NCI-H446 treated with DMSO at 0.1 percent for 48 hours (cell line): ENCODE data around the gene CLK2.
"Not testable (repeated sequence)": the region's sequence is repeated elsewhere in the genome, so short reads cannot be mapped to it uniquely, and the experiment has no call there.

ENCODE experiments used
- DNase-seq: peaks from one replicate; lab custom pipeline; 2025; lab: John Stamatoyannopoulos, UW

CLK2 gene

DNA sequence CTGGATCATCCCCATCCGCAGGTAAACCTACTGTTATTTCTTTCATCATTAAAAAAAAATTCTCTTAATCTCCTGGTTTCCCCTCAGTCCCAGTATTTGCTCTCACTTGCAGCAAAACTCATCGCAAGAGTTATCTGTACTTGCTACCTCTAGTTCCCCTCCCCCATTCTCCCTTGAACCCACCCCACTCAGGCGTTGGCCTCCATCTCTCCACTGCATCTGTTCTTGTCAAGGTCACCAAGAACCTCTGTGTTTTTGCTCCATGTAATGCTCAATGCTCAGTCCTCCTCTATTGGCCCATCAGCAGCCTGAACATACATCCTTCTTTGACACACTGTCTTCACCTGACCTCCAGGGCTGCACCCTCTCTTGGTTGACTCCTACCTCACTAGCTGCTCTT lies 23.4 kb upstream of the CLK2 start:
- no peak for DNase-seq

- no peak for DNase-seq
These were observed 22.6 kb upstream of the CLK2 start for GRCh38 chr1:155295942-155296267.

- no peak for DNase-seq
These were observed 22.1 kb upstream of the CLK2 start for GRCh38 chr1:155295183-155295941.

- no peak for DNase-seq
These were observed 21.3 kb upstream of the CLK2 start for GRCh38 chr1:155294520-155295182.

DNA sequence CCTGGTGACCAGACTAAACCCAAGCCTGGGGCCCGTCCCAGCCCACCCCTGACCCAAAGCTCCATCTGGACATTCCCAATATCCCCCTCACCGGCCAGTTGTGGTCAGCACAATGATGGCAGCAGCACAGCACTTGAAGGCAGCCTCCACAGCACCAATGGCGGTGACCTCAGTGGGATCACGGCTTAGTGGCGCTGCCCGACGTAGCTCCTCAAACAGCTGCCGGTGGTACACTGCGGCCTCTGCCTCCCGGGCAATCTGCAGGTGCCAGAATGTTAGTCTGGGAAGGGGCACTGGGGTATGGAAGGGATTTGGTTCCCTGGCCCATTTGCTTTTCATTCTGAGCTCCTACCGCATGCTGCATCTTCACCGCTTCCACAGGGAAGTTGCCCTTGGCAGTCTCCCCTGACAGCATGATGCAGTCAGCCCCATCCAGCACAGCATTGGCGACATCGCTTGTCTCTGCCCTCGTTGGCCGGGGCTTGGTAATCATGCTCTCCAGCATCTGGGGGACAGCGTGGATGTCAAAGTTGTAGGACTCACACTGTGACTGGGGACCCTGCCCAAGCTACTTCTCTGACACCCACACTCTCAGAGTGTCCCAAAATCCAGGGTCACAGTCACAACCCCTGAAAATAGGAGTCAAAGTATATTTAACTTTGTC lies 19.9 kb upstream of the CLK2 start:
- DNase-seq, result no peak

GRCh38 chr1:155291006-155291405 lies 17.7 kb upstream of the CLK2 start:
- not testable (repeated sequence) for DNase-seq

DNA sequence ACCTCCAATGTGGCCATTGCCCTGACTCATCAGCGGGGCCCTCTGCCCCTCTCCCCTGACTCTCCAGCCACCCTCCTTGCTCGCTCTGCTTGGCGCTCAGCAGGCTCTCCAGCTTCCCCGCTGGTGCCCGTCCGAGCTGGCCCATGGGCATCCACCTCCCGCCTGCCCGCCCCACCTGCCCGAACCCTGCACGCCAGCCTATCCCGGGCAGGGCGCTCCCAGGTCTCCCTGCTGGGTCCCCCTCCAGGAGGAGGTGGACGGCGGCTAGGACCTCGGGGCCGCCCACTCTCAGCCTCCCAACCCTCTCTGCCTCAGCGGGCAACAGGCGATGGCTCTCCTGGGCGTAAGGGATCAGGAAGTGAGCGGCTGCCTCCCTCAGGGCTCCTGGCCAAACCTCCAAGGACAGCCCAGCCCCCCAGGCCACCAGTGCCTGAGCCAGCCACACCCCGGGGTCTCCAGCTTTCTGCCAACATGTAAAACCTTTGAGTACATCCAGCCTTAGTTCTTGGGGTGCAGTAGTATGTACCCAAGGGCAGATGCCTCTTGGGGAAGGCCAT lies 14.8 kb upstream of the CLK2 start:
- no peak for DNase-seq

GRCh38 chr1:155286544-155286943 lies 13.2 kb upstream of the CLK2 start:
- DNase-seq, result no peak

DNA sequence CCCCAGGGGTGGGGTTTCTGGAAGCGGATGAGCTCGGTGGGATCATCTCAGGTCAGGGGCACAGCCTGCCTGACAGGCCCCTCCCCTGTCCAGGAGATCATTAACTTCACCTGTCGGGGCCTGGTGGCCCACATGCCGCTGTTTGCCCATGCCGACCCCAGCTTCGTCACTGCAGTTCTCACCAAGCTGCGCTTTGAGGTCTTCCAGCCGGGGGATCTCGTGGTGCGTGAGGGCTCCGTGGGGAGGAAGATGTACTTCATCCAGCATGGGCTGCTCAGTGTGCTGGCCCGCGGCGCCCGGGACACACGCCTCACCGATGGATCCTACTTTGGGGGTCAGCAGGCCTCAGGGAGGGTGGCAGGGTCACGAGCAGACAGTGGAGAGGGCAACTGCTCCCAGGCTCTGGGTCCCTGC lies 12.3 kb upstream of the CLK2 start:
- DNase-seq, result no peak

- no peak for DNase-seq
These were observed 11.8 kb upstream of the CLK2 start for GRCh38 chr1:155285063-155285462.

GRCh38 chr1:155284476-155284875 lies 11.2 kb upstream of the CLK2 start:
- DNase-seq, result no peak

DNA sequence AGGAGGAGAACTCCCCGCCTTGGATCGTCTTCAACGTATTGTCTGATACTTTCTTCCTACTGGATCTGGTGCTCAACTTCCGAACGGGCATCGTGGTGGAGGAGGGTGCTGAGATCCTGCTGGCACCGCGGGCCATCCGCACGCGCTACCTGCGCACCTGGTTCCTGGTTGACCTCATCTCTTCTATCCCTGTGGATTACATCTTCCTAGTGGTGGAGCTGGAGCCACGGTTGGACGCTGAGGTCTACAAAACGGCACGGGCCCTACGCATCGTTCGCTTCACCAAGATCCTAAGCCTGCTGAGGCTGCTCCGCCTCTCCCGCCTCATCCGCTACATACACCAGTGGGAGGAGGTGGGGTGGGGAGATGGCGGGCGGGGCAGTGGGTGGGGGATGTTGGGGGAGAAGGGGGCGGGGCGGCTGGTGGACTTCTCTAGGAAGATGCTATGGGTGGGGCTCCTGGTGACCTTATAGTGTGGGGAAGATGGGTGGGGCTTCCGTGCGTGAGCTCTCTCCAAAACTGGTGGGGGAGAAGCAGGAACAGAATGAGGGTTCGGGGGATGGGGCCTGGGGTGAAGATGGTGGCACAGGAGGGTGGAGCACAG lies 9.3 kb upstream of the CLK2 start:
- DNase-seq, result no peak

DNA sequence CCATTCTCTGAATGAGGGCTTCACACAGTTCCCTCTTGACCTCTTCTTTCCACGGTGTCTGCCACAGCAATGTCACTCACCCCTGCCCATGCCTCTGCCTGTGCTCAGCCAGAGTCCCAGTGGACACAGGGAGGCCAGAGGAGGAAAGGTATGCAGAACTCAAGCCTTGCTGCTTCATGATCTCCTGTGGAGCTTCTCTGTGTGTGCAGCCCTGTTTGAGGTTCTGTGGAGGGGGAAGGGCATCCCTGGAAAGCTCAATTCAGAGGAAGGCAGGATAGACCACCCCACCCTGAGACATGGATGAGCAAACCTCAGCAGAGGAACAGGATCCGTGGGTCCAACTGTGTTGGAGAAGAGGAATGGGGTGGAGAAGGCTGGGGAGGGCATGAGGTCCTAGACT lies 6.0 kb upstream of the CLK2 start:
- no peak for DNase-seq

GRCh38 chr1:155278689-155279160 lies 5.4 kb upstream of the CLK2 start:
- no peak for DNase-seq

DNA sequence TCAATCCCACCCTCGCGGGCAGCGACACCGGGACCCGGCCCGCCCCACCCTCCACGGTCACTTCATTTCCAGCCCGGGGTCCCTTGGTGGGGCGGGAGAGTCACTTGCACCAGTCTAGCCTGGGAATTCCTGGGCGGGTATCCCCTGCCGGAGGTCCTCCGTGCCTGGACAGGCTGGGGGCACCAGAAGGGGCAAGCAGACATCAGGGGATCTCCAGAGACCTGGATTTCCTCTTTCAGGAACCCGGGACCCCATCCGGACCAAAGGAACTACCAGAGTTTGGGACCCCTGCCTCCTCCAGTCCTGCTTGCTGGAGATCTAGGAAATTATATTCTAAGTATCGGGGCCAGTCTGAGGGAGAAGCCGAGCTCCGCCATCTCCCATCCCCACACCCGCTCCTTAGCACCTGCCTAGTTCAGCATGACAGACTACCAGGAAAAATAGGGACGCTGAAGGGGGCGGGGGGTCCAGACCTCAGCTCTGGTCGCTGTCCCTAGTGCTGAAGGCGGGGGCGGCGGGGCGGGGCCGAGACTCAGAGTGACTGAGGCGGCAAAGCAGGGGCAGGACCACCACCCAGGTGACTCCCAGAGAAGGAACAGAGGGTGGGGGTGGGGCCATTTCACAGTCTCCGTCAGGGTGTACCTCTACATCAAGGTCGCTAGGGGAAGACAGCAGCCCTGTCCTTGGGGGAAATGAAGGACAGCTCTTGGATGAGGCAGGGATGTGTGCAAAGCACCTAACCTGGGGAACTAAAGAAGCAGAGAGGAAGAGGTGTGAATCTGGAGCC lies 4.8 kb upstream of the CLK2 start:
- DNase-seq, result no peak

DNA sequence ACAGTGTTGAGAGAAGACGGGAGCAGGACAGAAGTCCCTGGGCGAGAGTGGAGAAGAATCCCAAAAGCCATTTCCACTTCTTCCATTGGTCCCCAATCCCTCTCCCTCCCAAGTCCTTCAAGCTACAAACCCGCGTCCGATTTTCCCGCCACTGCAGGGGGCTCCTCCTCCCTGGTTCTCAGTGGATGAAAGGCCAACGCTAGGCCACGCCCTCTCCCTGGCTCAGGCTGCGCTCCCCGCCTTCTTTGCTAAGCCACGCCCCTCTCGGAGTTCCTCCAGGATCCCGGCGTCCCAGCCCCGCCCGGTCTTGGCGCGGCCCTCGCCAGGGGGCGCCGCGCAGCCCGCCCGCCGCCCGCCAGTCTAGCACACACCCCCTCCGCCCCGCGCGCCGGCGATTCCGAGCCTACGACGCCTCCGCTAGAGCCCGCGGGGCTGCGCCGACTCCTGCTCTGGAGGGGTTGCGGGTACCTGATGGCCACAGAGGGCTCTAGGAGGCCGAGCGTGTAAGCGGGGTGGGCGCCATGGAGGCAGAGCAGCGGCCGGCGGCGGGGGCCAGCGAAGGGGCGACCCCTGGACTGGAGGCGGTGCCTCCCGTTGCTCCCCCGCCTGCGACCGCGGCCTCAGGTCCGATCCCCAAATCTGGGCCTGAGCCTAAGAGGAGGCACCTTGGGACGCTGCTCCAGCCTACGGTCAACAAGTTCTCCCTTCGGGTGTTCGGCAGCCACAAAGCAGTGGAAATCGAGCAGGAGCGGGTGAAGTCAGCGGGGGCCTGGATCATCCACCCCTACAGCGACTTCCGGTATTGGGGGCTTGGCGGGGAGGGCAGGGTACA lies 4.0 kb upstream of the CLK2 start, which contains the start of gene HCN3:
HCN3 (plus strand) TSS at position 394 of the 832 bp plus-strand sequence; CDS start at position 522, 128 bp downstream.
- peak; percentile 95 for DNase-seq

DNA sequence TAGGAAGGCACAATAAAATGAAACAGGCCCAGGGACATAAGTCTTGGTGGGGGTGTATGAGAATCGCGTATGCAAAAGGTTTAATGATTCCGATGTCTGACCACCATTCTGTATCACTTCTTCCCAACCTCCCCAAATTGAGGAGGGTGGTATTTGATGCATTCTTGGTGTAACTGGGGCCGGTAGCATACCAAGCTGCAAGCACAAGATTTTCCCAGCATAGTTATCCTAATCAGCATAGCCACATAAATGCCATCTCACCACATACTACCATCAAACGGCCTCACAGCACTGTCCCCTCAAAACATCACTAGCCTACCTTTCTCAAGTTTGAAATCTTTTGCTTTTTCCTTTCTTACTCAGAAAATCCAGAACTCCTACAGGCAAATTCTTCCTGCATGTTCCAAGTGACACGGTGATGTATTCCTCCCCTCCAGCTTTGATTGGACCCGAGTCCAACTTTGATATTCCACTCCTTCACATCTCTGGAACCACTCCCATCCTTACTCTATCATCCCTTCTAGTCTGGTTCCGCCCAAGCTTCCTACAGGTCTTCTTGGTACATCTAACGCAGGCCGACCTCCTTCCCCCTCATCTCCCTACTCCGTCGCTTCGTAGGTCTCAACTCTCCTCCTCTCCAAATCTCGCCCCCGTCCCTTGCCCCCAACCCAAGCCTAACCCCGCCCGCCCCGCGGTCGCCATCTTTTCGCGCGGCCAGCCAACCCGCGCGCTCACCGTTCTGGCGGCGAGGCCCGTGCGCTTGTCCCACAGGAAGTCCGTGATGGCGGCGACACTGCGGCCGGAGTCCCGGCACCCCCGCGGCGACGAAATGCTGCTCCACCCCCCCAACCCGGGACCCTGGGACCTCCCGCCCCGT lies 600 bp downstream of the CLK2 start:
- peak; percentile 60 for DNase-seq

DNA sequence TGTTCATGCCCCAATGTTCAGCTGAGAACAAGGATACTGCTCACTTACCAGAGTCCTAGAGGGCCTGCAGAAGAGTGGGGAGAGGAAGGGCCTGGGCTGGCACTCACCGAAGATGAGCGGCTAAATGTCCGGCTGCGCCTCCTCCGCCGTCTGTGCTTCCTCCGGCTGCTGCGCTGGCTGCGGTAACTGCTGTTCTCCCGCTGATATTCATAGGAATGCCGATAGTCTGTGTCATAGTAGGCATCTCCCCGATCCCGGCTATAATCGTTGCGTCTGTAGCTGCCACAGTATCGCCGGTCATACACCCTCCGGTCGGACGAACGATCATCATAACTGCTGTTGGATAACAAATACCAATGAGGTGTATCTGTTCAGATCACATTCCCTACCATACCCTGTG lies 3.9 kb downstream of the CLK2 start:
- DNase-seq, result no peak

DNA sequence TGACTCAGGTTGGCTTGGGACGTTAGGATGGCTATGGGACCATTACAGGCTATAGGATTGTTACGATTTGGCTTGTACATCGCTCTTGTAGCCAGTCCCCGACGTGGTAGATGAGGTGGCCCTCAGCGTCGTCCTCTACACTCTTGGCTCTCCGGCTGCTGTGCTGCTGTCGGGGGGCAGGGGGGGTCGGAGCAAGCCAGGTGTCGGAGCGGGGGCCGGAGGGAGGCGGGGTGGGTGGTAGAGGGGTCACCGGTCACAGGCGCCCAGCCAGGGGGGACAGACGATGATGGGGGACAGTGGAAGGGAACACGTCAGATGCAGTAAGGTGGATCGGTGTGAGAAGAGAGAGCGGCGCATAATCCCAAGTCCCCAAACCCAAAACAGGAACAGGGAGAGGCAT lies 4.7 kb downstream of the CLK2 start:
- no peak for DNase-seq

GRCh38 chr1:155267373-155267772 lies 5.9 kb downstream of the CLK2 start:
- no peak for DNase-seq
